ENCODE data around the gene PHKG2. TPM values are rescaled to one million over a fixed set of nuclear protein-coding genes. Genes with fewer than 3 reads are reported as not detected.

The PHKG2 gene
- total RNA-seq, 1 donor, result 20.8 TPM

DNA sequence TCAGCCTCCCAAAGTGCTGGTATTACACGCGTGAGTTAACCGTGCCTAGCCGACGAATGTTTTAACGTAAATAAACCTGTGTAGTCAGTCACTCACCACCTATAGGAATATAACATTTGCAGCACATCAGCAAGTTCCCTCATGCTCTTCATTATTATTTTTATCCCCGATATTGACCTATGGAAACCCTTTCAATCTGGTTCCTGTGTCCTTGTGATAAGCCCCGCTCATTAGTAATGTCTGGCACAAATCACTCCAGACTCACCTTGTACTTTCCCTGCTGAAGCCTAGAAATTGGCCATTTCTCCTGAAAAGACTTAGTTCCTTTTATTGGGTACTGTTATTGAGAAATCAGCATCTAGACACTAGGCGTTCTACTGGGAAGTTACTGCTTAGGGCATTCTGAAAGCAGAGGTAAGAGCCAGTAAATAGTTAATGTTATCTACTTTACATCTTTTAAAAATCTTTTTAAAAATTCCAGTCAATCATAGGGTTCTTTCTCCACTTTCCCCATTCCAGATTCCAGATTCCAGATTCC lies 1.5 kb upstream of the PHKG2 start:
- TF ChIP-seq, protein P1, sequence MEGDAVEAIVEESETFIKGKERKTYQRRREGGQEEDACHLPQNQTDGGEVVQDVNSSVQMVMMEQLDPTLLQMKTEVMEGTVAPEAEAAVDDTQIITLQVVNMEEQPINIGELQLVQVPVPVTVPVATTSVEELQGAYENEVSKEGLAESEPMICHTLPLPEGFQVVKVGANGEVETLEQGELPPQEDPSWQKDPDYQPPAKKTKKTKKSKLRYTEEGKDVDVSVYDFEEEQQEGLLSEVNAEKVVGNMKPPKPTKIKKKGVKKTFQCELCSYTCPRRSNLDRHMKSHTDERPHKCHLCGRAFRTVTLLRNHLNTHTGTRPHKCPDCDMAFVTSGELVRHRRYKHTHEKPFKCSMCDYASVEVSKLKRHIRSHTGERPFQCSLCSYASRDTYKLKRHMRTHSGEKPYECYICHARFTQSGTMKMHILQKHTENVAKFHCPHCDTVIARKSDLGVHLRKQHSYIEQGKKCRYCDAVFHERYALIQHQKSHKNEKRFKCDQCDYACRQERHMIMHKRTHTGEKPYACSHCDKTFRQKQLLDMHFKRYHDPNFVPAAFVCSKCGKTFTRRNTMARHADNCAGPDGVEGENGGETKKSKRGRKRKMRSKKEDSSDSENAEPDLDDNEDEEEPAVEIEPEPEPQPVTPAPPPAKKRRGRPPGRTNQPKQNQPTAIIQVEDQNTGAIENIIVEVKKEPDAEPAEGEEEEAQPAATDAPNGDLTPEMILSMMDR (IDR thresholded peaks at IDR 0.05; ENCODE audit: insufficient read depth, low read length), result no peak
- DNase-seq (ENCODE audit: low read depth), result no peak
- H3K4me3 ChIP-seq (ENCODE audit: low read depth, low read length), result no peak overlapping the region

DNA sequence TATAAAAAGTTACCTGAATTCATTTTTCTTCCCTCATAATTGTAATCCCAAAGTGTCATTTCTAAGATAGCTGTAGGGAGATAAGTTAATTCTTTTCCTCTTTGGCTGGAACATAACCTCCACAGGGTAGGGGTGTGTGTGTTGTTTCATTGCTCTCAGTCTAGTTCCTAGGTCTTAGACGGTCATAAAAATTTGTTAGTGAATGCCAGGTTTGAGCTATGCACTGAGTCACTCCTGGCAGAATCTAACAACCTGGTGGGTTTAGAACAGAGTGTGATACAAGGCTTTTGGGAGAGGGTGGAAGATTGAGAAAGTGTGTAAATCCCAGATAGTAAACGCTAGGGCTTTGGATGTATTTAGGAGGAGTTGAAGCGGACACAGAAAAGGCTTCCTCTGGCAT lies 894 bp upstream of the PHKG2 start:
- TF ChIP-seq, protein P1 (IDR thresholded peaks at IDR 0.05; ENCODE audit: insufficient read depth, low read length), result no peak
- DNase-seq (ENCODE audit: low read depth), result peak; percentile 70

DNA sequence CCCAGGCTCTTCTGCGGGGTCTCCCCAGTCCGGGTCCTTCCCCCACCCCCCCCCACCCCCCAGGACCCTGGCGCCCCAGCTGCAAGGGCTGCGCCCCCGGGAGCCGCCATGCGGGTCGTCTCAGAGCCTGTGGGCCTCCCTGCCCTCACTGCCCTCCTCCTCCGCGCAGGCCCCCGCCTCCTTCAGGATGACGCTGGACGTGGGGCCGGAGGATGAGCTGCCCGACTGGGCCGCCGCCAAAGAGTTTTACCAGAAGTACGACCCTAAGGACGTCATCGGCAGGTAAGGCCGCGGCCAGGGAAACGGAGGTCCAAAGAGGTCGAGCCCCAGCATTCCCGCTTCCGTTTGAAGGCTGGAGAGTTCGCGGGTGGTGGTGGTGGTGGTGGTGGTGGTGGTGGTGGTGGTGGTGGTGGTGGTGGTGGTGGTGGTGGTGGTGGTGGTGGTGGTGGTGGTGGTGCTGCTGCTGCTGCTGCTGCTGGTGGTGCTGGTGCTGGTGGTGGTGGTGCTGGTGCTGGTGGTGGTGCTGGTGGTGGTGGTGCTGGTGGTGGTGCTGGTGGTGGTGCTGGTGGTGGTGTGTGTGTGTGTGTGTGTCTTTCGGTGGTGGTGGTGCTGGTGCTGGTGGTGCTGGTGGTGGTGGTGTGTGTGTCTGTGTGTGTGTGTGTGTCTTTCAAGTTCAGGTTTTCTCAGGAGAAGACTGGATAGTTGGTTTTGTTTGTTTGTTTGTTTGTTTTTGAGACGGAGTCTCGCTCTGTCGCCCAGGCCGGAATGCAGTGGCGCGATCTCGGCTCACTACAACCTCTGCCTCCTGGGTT lies 615 bp downstream of the PHKG2 start:
- peak; percentile 24 for DNase-seq (ENCODE audit: low read depth)
- peak overlapping the region; percentile 88 for H3K4me3 ChIP-seq (ENCODE audit: low read depth, low read length)
- TF ChIP-seq, protein P1 (IDR thresholded peaks at IDR 0.05; ENCODE audit: insufficient read depth, low read length), result no peak

More for the DNA sequence above, 894 bp upstream of the PHKG2 start:
- peak overlapping the region; percentile 67 for H3K4me3 ChIP-seq (ENCODE audit: low read depth, low read length)

DNA sequence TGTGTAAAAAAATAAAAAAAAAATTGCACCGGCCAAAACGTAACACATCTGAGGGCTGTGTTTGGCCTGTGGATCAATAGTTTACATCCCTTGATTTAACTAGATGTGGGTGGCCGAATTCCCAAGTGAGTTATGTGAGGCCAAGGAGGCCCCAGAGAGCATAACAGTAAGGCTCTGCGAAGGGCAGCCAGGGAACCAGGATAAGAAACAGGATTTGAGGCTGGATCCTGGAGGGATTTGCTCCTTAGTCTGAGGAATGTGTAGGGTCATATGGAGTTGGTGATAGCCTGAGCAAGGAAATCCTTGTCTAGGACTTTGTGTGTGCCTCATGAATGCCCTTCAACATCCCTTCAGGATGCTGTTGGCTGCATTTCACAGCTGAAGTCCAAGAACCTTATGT lies 2.0 kb downstream of the PHKG2 start:
- H3K4me3 ChIP-seq (ENCODE audit: low read depth, low read length), result no peak overlapping the region
- TF ChIP-seq, protein P1 (IDR thresholded peaks at IDR 0.05; ENCODE audit: insufficient read depth, low read length), result no peak
- no peak for DNase-seq (ENCODE audit: low read depth)

DNA sequence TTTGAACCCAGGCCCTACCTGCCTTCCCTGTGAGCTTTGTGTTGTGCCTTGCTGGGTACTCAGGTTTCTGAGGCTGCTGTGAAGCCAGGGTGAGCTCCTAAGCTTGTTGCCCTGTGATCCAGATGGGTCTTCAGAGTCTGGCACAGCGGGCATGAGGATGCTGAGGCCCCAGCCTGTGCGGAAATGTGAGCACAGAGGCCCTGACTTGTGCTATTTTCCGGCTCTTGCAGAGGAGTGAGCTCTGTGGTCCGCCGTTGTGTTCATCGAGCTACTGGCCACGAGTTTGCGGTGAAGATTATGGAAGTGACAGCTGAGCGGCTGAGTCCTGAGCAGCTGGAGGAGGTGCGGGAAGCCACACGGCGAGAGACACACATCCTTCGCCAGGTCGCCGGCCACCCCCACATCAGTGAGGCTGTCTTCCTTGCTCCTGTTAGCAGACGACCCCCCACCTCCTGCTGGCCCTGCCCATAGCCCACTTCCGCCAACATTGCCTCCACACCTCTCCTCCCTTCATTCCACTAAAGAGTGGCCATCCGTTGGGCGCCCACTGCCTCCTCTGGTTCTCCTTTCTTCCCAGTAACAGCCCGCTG lies 2.7 kb downstream of the PHKG2 start:
- DNase-seq (ENCODE audit: low read depth), result no peak

DNA sequence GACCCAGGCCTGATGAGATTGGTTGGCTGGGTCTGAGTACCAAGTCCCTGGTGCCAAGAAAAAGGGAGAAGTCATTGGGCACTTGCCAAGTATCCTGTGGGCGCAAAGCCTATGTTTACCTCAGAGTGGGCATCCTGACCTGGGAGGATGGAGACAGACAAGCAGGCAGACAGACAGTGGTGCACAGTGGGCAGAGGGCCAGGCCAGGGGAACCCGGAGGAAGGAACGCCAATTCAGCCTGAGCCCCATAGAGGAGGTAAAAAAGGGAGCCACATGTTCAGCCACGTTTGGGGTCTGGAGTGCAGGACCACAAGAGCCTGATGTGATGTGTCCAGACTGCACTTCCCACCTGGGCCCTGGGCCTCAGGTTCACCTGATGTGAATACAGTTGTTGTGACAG lies 5.4 kb downstream of the PHKG2 start:
- H3K4me3 ChIP-seq (ENCODE audit: low read depth, low read length), result no peak overlapping the region
- TF ChIP-seq, protein P1 (IDR thresholded peaks at IDR 0.05; ENCODE audit: insufficient read depth, low read length), result no peak
- DNase-seq (ENCODE audit: low read depth), result no peak

More for the DNA sequence above, 2.7 kb downstream of the PHKG2 start:
- no peak overlapping the region for H3K4me3 ChIP-seq (ENCODE audit: low read depth, low read length)
- TF ChIP-seq, protein P1 (IDR thresholded peaks at IDR 0.05; ENCODE audit: insufficient read depth, low read length), result no peak

Measured in fibroblast of the aortic adventitia (primary cell).